T-helper 1 cell treated with Interleukin-12 subunit alpha and Interleukin-12 subunit beta and Interleukin-4 antibody, amounts not matched to agents 30 μg/mL and 1 μg/mL, for 36 hours (primary cell): Measurements from ENCODE around the gene CDX4.
"Not testable (repeated sequence)": the region's sequence is repeated elsewhere in the genome, so short reads cannot be mapped to it uniquely, and the experiment has no call there.

Source experiments
- H3K27ac Mint-ChIP-seq: one replicate; pipeline ENCODE4 v1.8.0; 2021; ENCODE audit warnings: mild to moderate bottlenecking, mixed read lengths
- H3K27me3 Mint-ChIP-seq: one replicate; pipeline ENCODE4 v1.8.0; 2021; ENCODE audit warnings: low read depth, mixed read lengths
- H3K36me3 Mint-ChIP-seq: one replicate; pipeline ENCODE4 v1.8.0; 2021; ENCODE audit warnings: low read depth, mixed read lengths
- H3K4me1 Mint-ChIP-seq: one replicate; pipeline ENCODE4 v1.8.0; 2021; ENCODE audit warnings: low read depth, mixed read lengths
- H3K4me3 Mint-ChIP-seq: one replicate; pipeline ENCODE4 v1.8.0; 2021; ENCODE audit warnings: mild to moderate bottlenecking, moderate library complexity, mixed read lengths
- H3K9me3 Mint-ChIP-seq: one replicate; pipeline ENCODE4 v1.8.0; 2021; ENCODE audit warnings: mixed read lengths

The CDX4 gene

GRCh38 chrX:73446831-73447230 is at the start of gene CDX4:
Gene CDX4 (plus strand): TSS chrX:73447053. CDS start chrX:73447254, 201 bp downstream.
- H3K4me3 Mint-ChIP-seq = no peak within 1 kb of the TSS
- H3K9me3 Mint-ChIP-seq = no peaks in the 10 kb centered on the region
- H3K27me3 Mint-ChIP-seq = peaks cover 25% of the 10 kb centered on the region
- no peaks in the 10 kb centered on the region for H3K4me1 Mint-ChIP-seq
- no peak within 1 kb of the TSS for H3K27ac Mint-ChIP-seq
- no peaks in the 10 kb centered on the region for H3K36me3 Mint-ChIP-seq

GRCh38 chrX:73398185-73398914 is 48.5 kb upstream of the CDX4 start:
- H3K27ac Mint-ChIP-seq = no peak overlapping the region
- no peak overlapping the region for H3K4me3 Mint-ChIP-seq
- H3K9me3 Mint-ChIP-seq = no peaks in the 10 kb centered on the region
- H3K4me1 Mint-ChIP-seq = no peaks in the 10 kb centered on the region
- no peaks in the 10 kb centered on the region for H3K27me3 Mint-ChIP-seq
- no peaks in the 10 kb centered on the region for H3K36me3 Mint-ChIP-seq

GRCh38 chrX:73400136-73400748 is 46.6 kb upstream of the CDX4 start:
- Mint-ChIP-seq H3K4me1 (no peaks in the 10 kb centered on the region), H3K27me3 (no peaks in the 10 kb centered on the region), H3K27ac (no peak overlapping the region), H3K36me3 (no peaks in the 10 kb centered on the region), H3K9me3 (peaks cover 6% of the 10 kb centered on the region), H3K4me3 (no peak overlapping the region)

- Mint-ChIP-seq H3K27ac (no peak overlapping the region), H3K27me3 (no peaks in the 10 kb centered on the region), H3K4me1 (no peaks in the 10 kb centered on the region), H3K36me3 (no peaks in the 10 kb centered on the region), H3K9me3 (peaks cover 6% of the 10 kb centered on the region), H3K4me3 (no peak overlapping the region)
These were observed 45.1 kb upstream of the CDX4 start for GRCh38 chrX:73401591-73402266.

- Mint-ChIP-seq H3K27ac (no peak overlapping the region), H3K36me3 (no peaks in the 10 kb centered on the region), H3K9me3 (peaks cover 3% of the 10 kb centered on the region), H3K4me3 (no peak overlapping the region), H3K4me1 (no peaks in the 10 kb centered on the region), H3K27me3 (no peaks in the 10 kb centered on the region)
These were observed 33.9 kb upstream of the CDX4 start for GRCh38 chrX:73412930-73413329.

GRCh38 chrX:73447311-73447794 is 500 bp downstream of the CDX4 start:
- Mint-ChIP-seq H3K27ac (no peak overlapping the region), H3K36me3 (no peaks in the 10 kb centered on the region), H3K9me3 (no peaks in the 10 kb centered on the region), H3K4me3 (no peak overlapping the region), H3K4me1 (no peaks in the 10 kb centered on the region), H3K27me3 (peaks cover 25% of the 10 kb centered on the region)

GRCh38 chrX:73448379-73448778 is 1.5 kb downstream of the CDX4 start:
- Mint-ChIP-seq H3K4me1 (no peaks in the 10 kb centered on the region), H3K4me3 (no peak overlapping the region), H3K27me3 (peaks cover 25% of the 10 kb centered on the region), H3K36me3 (no peaks in the 10 kb centered on the region), H3K27ac (no peak overlapping the region), H3K9me3 (no peaks in the 10 kb centered on the region)

- Mint-ChIP-seq H3K36me3 (no peaks in the 10 kb centered on the region), H3K4me3 (no peak overlapping the region), H3K4me1 (no peaks in the 10 kb centered on the region), H3K9me3 (no peaks in the 10 kb centered on the region), H3K27ac (no peak overlapping the region), H3K27me3 (no peaks in the 10 kb centered on the region)
These were observed 8.3 kb downstream of the CDX4 start for GRCh38 chrX:73455171-73455570.

- Mint-ChIP-seq H3K36me3 (no peaks in the 10 kb centered on the region), H3K9me3 (no peaks in the 10 kb centered on the region), H3K4me1 (no peaks in the 10 kb centered on the region), H3K27me3 (no peaks in the 10 kb centered on the region), H3K27ac (no peak overlapping the region), H3K4me3 (no peak overlapping the region)
These were observed 10.5 kb downstream of the CDX4 start for GRCh38 chrX:73457306-73457705.

- H3K4me3 Mint-ChIP-seq = no peak overlapping the region
- no peaks in the 10 kb centered on the region for H3K36me3 Mint-ChIP-seq
- H3K27me3 Mint-ChIP-seq = no peaks in the 10 kb centered on the region
- H3K9me3 Mint-ChIP-seq = no peaks in the 10 kb centered on the region
- no peaks in the 10 kb centered on the region for H3K4me1 Mint-ChIP-seq
- H3K27ac Mint-ChIP-seq = no peak overlapping the region
These were observed 21.5 kb downstream of the CDX4 start for GRCh38 chrX:73468376-73468775.

GRCh38 chrX:73478961-73479360 is 32.1 kb downstream of the CDX4 start:
- H3K9me3 Mint-ChIP-seq = peaks cover 20% of the 10 kb centered on the region
- no peaks in the 10 kb centered on the region for H3K27me3 Mint-ChIP-seq
- H3K4me3 Mint-ChIP-seq = no peak overlapping the region
- no peak overlapping the region for H3K27ac Mint-ChIP-seq
- no peaks in the 10 kb centered on the region for H3K36me3 Mint-ChIP-seq
- no peaks in the 10 kb centered on the region for H3K4me1 Mint-ChIP-seq

GRCh38 chrX:73481521-73481920 is 34.7 kb downstream of the CDX4 start:
- no peaks in the 10 kb centered on the region for H3K36me3 Mint-ChIP-seq
- H3K9me3 Mint-ChIP-seq = peaks cover 23% of the 10 kb centered on the region
- H3K4me3 Mint-ChIP-seq = no peak overlapping the region
- no peak overlapping the region for H3K27ac Mint-ChIP-seq
- H3K4me1 Mint-ChIP-seq = no peaks in the 10 kb centered on the region
- H3K27me3 Mint-ChIP-seq = no peaks in the 10 kb centered on the region

GRCh38 chrX:73490661-73491060 is 43.8 kb downstream of the CDX4 start:
- Mint-ChIP-seq H3K36me3 (no peaks in the 10 kb centered on the region), H3K27ac (no peak overlapping the region), H3K9me3 (peaks cover 4% of the 10 kb centered on the region), H3K4me1 (no peaks in the 10 kb centered on the region), H3K27me3 (no peaks in the 10 kb centered on the region), H3K4me3 (no peak overlapping the region)

GRCh38 chrX:73492178-73492577 is 45.3 kb downstream of the CDX4 start:
- H3K9me3 Mint-ChIP-seq, H3K27ac Mint-ChIP-seq, H3K36me3 Mint-ChIP-seq, H3K4me3 Mint-ChIP-seq, H3K4me1 Mint-ChIP-seq, H3K27me3 Mint-ChIP-seq: not testable (repeated sequence)
